HG02938 (cell line): Measurements from ENCODE around the gene DLG3.
"Not testable (repeated sequence)": the region's sequence is repeated elsewhere in the genome, so short reads cannot be mapped to it uniquely, and the experiment has no call there.

Source experiments
- ATAC-seq: cut with Tn5 transposase; IDR thresholded peaks from one replicate; pipeline ENCODE4 v1.9.1; 2021; ENCODE audit warnings: mild to moderate bottlenecking, moderate library complexity; ENCODE audit not compliant: unreplicated experiment

The DLG3 gene

DNA sequence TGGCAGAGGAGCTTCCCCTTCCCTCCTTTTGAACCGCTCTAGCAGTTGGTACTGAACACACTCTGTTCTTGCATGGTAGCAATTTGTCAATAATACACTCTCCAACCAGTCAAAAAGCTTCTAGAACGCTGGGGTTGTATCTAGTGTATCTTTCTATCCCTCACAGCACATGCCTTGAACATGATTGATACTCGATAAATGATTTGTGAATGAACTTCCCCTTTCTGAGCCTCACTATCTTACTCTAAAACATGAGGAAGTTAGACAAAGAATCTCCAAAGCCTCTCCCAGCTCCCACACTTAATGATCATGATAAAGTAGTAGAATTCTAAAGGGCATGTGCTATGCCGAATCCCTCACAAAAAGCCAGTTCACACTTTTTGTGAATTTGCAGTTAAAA lies 64.4 kb downstream of the DLG3 start:
- no peak for ATAC-seq

DNA sequence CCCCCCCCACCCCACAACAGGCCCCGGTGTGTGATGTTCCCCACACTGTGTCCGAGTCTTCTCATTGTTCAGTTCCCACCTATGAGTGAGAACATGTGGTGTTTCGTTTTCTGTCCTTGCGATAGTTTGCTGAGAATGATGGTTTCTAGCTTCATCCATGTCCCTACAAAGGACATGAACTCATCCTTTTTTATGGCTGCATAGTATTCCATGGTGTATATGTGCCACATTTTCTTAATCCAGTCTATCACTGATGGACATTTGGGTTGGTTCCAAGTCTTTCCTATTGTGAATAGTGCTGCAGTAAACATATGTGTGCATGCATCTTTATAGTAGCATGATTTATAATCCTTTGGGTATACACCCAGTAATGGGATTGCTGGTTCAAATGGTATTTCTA lies 70.6 kb downstream of the DLG3 start:
- ATAC-seq: not testable (repeated sequence)

DNA sequence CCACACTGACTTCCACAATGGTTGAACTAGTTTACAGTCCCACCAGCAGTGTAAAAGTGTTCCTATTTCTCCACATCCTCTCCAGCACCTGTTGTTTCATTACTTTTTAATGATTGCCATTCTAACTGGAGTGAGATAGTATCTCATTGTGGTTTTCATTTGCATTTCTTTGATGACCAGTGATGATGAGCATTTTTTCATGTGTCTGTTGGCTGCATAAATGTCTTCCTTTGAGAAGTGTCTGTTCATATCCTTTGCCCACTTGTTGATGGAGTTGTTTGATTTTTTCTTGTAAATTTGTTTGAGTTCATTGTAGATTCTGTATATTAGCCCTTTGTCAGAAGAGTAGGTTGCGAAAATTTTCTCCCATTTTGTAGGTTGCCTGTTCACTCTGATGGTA lies 71.1 kb downstream of the DLG3 start:
- not testable (repeated sequence) for ATAC-seq

DNA sequence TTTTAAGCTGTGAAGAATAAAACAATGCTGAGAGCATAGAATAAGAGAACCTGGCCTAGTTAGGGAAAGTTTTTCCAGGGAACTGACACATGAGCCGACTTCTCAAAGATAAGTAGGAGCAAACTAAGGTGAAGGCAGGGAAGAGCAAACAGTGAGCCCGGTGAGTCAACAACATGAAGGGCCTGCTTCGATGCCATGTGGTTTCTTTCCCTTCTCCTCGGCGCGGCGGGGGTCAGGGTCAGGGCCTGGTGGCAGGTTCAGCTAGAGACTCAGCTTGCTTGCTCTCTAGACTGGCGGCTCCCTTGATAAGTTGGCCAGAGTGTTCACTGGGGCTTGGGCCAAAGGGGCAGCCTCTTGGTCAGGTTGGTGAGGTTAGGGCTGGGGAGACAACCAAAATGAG lies 81.1 kb downstream of the DLG3 start:
- ATAC-seq: no peak

DNA sequence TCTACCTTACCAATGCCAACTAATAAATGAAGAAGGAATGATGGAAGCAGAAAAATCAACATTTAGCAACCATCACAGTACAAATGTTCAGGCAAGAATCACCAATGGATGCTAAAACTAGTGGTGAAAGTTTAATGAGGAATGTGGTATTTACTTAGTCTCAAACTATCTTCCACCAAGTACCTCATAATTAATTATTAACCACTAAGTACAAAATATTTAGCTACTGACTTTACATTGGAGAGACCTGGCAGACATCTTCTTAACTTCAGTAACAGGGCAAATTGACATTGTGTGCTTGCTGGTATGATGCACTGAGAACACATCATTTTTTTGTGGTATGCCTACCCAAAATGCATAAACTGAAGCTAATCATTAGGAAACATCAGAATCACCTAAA lies 82.4 kb downstream of the DLG3 start:
- no peak for ATAC-seq

DNA sequence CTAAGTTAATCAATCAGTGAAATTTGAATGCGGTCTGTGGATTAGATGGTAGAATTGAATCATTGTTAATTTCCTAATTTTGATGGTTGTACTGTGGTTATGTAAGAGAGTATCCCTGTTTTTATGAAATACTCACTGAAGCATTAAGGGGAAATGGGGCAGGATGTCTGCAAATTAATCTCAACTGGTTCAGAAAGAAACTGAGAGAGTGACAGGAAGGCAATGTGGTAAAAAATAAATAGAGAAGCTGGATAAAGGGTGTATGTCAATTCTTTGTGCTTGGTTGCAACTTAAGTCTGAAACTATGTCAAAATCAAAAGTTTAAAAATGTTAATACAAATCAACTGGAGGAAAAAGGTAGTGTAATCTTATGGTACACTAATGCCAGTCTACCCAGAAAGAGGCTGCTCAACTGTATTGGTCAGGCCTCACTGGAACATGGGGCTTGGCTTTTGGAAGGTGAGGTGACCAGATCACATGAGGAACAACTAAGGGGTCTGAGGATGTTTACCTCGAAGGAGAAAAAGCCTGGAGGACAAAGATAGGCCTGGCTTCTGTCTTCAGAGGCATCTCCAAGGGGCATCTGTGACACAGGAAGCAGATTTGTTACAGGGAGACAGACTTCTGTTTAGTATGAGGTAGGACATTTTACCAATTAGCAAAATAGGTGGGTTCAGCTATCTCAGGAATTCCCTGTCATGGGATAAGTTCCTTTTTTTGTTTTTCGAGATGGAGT lies 83.1 kb downstream of the DLG3 start:
- ATAC-seq: no peak

DNA sequence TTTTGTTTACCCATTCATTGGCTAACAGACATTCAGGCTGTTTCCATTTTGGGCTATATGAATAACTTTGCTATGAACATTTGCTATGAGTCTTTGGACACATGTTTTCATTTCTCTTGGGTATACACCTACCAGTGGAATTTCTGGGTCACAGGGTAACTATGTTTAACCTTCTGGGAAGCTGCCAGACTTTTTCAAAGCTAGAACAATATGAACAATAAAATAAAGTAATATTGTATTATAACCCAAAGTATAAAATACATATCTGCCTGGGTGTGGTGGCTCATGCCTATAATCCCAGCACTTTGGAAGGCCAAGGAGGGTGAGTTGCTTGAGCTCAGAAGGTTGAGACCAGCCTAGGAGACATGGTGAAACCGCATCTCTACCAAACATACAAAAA lies 90.6 kb downstream of the DLG3 start:
- ATAC-seq: no peak

DNA sequence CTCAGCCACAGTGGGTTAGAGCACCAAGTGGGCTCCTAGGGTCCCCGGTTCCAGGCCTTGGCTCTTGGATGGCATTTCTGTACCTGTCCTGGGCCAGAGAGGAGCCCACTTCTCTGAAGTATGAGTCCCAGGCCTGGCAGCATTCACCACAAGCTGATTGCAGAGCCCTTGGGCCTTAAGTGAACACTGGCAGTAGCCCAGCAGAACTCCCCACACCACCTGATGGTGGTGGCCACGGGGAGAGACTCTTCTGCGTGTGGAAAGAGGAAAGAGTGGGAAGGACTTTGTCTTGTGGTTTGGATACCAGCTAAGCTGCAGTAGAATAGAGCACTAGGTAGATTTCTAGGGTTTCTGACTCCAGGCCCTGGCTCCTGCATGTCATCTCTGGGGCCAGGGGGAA lies 104.8 kb downstream of the DLG3 start:
- no peak for ATAC-seq

DNA sequence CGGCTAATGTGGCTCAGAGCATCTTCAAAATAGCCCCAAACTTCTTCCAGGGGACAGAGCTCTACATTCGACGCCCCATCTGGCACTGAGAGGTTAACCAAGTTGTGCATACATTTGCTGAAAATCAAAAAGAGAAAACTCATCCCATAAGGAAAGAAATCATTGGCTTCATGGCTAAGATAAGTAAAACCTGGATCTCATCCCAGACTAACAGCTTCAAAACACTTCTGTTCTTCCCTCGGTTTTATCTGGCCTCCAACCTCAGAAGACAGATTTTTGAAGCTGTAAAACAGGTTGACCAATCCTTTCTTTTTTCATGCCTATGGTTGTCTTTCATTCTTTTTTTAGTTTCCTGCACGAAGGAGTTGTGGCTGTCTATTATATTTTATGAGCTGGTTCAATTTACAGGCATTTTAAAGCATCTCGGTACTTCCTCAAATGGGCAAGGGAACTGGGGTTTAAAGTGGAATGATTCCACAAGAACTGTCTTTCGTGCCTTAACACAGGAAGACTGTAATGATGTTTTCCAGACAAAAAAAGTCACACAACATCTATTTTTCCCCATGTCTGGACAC lies 107.6 kb downstream of the DLG3 start:
- no peak for ATAC-seq

DNA sequence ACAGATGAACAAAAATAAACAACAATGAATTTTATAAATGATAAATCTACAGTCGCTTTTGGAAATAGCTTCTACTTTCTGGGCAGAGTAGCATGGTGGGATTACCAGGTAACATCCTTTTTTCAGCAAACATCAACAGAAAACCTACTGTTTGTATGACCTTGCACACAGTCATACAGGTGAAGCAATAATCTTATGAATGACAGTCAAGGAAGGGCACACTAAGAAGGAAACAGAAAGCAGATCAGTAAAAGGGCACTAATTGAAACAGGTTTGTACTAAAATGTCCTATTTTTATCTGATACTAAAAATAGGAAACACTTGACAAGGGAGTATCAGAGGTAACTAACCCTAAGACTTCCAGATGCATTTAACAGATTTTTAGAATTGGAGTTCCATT lies 108.9 kb downstream of the DLG3 start:
- no peak for ATAC-seq

DNA sequence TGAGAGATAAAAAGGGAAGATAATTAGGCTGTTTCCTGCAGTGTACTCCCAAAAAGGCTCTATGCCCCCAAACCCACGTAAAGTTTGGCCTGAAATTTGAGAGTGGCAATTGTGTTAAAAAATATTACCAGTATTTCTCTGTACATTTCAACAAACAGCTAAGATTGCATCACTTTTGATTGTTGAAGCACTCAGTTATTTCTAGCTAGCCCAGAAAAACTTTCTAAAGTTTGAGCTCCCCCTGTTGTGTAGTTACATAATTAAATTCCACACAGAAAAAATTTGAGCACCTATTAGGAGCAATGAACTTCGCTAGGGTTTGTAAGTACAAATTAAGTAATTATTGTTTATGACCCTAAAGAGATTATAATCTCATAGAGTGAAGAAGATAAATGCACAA lies 109.4 kb downstream of the DLG3 start:
- ATAC-seq: no peak

DNA sequence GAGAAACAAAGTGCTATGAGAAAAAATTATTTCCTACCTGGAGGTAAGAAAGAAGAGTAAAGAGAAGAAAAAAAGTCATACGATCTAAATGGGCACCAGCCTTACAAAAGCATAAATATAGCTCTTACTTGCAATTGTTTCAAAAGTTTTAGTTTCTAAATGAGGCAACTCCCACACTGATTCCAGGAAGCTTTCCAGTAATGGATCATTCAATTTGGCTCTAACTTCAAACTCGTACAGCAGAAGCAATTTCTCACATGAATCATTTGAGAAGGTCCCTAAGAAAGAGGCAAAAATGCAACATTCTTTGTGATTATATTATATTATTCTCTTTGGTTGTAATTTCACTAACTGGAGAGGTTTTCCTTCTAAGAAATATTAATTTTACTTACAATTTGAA lies 109.9 kb downstream of the DLG3 start:
- no peak for ATAC-seq

DNA sequence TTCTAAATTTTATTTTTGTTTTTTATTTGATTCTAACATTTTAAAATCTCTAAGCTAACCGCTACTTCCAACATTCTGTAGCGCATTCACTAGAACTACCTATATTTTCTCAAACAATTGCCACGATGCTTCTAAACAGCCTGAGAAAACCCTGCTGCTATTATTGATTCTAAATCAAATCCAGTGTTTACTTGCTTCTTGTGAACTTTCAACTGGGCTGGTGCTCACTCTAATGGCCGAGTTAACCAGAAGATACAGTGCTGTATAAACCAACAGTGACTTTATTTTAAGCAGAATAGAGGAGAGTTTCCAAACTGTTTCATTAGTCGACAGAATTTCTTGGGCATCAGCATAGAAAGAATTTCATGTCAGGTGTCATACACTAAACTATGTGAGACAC lies 110.3 kb downstream of the DLG3 start:
- no peak for ATAC-seq
